Prostate gland (tissue), 2 donors: ENCODE data around the gene FHIT.

Experiments
- CTCF ChIP-seq, 4 experiments: fragments of 200-600 bp in 2 of 4; fragments of 450-650 bp in 2 of 4; sonication (generic) in 2 of 4; IDR thresholded peaks; 1 replicate in 3 of 4; 2 replicates in 1 of 4; pipeline ENCODE4 v1.5.1; 2016 to 2019; ENCODE audit warnings: antibody characterized with exemption in 4 of 4, mild to moderate bottlenecking in 2 of 4, moderate library complexity in 2 of 4
- POLR2A ChIP-seq: fragments of 450-650 bp; IDR thresholded peaks from one replicate; pipeline ENCODE4 v1.6.1; 2016; ENCODE audit warnings: antibody characterized with exemption, mild to moderate bottlenecking
- POLR2AphosphoS5 ChIP-seq: sonication (generic); formaldehyde crosslinking; IDR thresholded peaks from one replicate; pipeline ENCODE4 v1.6.1; 2017; ENCODE audit warnings: antibody characterized with exemption

- TF ChIP-seq CTCF (IDR thresholded peaks at IDR 0.05) (no peak), POLR2AphosphoS5 (no peak), POLR2A (no peak)
Observed at GRCh38 chr3:60393946-60394345, 857.3 kb downstream of the FHIT start.
